Liver (tissue), 9 donors: ENCODE measurements around the gene SNAI3. TPM values are rescaled to one million over a fixed set of nuclear protein-coding genes. Genes with fewer than 3 reads are reported as not detected.

Experiments
- DNase-seq: peaks from one replicate; pipeline ENCODE4 v3.0.0-alpha.2; 2017; ENCODE audit warnings: low spot score
- H3K27ac ChIP-seq, 2 donors: one replicate each; pipeline ENCODE4 v1.7.0; 2013; ENCODE audit warnings: inconsistent platforms in 2 of 2, low read length in 2 of 2, control low read depth in 1 of 2, low read depth in 1 of 2, mild to moderate bottlenecking in 1 of 2
- H3K27me3 ChIP-seq, 4 donors: one replicate each; pipeline versions ENCODE4 v1.6.1 to v1.7.0; 2013; ENCODE audit warnings: low read length in 3 of 4, inconsistent platforms in 1 of 4, mild to moderate bottlenecking in 1 of 4, moderate library complexity in 1 of 4; ENCODE audit not compliant: control insufficient read depth in 4 of 4, insufficient read depth in 4 of 4
- H3K36me3 ChIP-seq, 4 donors: one replicate each; pipeline versions ENCODE4 v1.6.1 to v1.7.0; 2013; ENCODE audit warnings: low read length in 3 of 4, mild to moderate bottlenecking in 3 of 4, low read depth in 1 of 4, moderate library complexity in 1 of 4; ENCODE audit not compliant: control insufficient read depth in 4 of 4, insufficient read depth in 3 of 4
- H3K4me1 ChIP-seq, 4 donors: one replicate each; pipeline versions ENCODE4 v1.6.1 to v1.7.0; 2013; ENCODE audit warnings: low read length in 3 of 4, mild to moderate bottlenecking in 3 of 4, moderate library complexity in 1 of 4; ENCODE audit not compliant: control insufficient read depth in 4 of 4, insufficient read depth in 4 of 4
- H3K4me3 ChIP-seq, 3 donors: one replicate each; pipeline versions ENCODE4 v1.6.1 to v1.7.0; 2013; ENCODE audit warnings: low read length in 3 of 3, control low read depth in 1 of 3, low read depth in 1 of 3, mild to moderate bottlenecking in 1 of 3
- H3K9ac ChIP-seq, 2 donors: one replicate each; pipeline ENCODE4 v1.7.0; 2013; ENCODE audit warnings: low read length in 2 of 2, mild to moderate bottlenecking in 2 of 2, moderate library complexity in 2 of 2, control low read depth in 1 of 2, low read depth in 1 of 2
- H3K9me3 ChIP-seq, 4 donors: one replicate each; pipeline versions ENCODE4 v1.6.1 to v1.7.0; 2013; ENCODE audit warnings: low read length in 3 of 4; ENCODE audit not compliant: control insufficient read depth in 4 of 4
- ATF3 ChIP-seq: IDR thresholded peaks from 2 replicates; pipeline ENCODE4 v1.6.1; 2016; ENCODE audit warnings: antibody characterized with exemption
- CTCF ChIP-seq: fragments of 150-350 bp; IDR thresholded peaks from 2 replicates; pipeline ENCODE4 v1.5.1; 2017; ENCODE audit warnings: improper control_type of control experiment, low read depth, low read length; ENCODE audit not compliant: missing input control
- EGR1 ChIP-seq, 2 donors: IDR thresholded peaks; 2 replicates each; pipeline ENCODE4 v1.6.1; 2016 to 2018; ENCODE audit warnings: antibody characterized with exemption in 2 of 2, low read depth in 2 of 2
- FOXA1 ChIP-seq: IDR thresholded peaks from 2 replicates; pipeline ENCODE4 v1.6.1; 2016; ENCODE audit warnings: antibody characterized with exemption
- FOXA2 ChIP-seq: IDR thresholded peaks from 2 replicates; pipeline ENCODE4 v1.6.1; 2016; ENCODE audit warnings: antibody characterized with exemption
- GABPA ChIP-seq, 2 donors: IDR thresholded peaks in 1 of 2; conservative IDR thresholded peaks in 1 of 2; 2 replicates each; pipeline ENCODE4 v1.6.1; 2016; ENCODE audit warnings: antibody characterized with exemption in 2 of 2, mild to moderate bottlenecking in 1 of 2, moderate library complexity in 1 of 2
- HNF4A ChIP-seq, 2 donors: conservative IDR thresholded peaks; 2 replicates each; pipeline ENCODE4 v1.6.1; 2016; ENCODE audit warnings: antibody characterized with exemption in 2 of 2, mild to moderate bottlenecking in 2 of 2
- HNF4G ChIP-seq: IDR thresholded peaks from 2 replicates; pipeline ENCODE4 v1.6.1; 2016; ENCODE audit warnings: antibody characterized with exemption
- JUND ChIP-seq, 2 donors: IDR thresholded peaks; 2 replicates each; pipeline ENCODE4 v1.6.1; 2016; ENCODE audit warnings: antibody characterized with exemption in 2 of 2
- MAX ChIP-seq: IDR thresholded peaks from 2 replicates; pipeline ENCODE4 v1.6.1; 2016; ENCODE audit warnings: antibody characterized with exemption
- NR2F2 ChIP-seq: IDR thresholded peaks from 2 replicates; pipeline ENCODE4 v1.6.1; 2016; ENCODE audit warnings: antibody characterized with exemption
- RAD21 ChIP-seq, 2 donors: IDR thresholded peaks; 2 replicates each; pipeline ENCODE4 v1.6.1; 2016; ENCODE audit warnings: antibody characterized with exemption in 2 of 2, mild to moderate bottlenecking in 2 of 2
- REST ChIP-seq: IDR thresholded peaks from 2 replicates; pipeline ENCODE4 v1.6.1; 2016; ENCODE audit warnings: antibody characterized with exemption, mild to moderate bottlenecking
- RXRA ChIP-seq, 2 donors: IDR thresholded peaks; 2 replicates each; pipeline ENCODE4 v1.6.1; 2017 to 2018; ENCODE audit warnings: antibody characterized with exemption in 2 of 2, mild to moderate bottlenecking in 1 of 2
- SP1 ChIP-seq: IDR thresholded peaks from 2 replicates; pipeline ENCODE4 v1.6.1; 2018; ENCODE audit warnings: antibody characterized with exemption, mild to moderate bottlenecking
- TAF1 ChIP-seq: conservative IDR thresholded peaks from 2 replicates; pipeline ENCODE4 v1.6.1; 2016; ENCODE audit warnings: antibody characterized with exemption, mild to moderate bottlenecking
- YY1 ChIP-seq: IDR thresholded peaks from 2 replicates; pipeline ENCODE4 v1.6.1; 2016; ENCODE audit warnings: antibody characterized with exemption, mild to moderate bottlenecking
- ZBTB33 ChIP-seq: IDR thresholded peaks from 2 replicates; pipeline ENCODE4 v1.6.1; 2016; ENCODE audit warnings: antibody characterized with exemption
- WGBS: extraction: QIAGEN DNeasy Blood & Tissue Kit; methylation state at CpG from one replicate; pipeline ENCODE4 v1.1.7; 2013; 5-methylcytosine and 5-hydroxymethylcytosine counted together
- polyA plus RNA-seq, 2 donors: library from polyadenylated mRNA; stranded (reverse) in 1 of 2; unstranded in 1 of 2; fragments of 200-250 nt in 1 of 2; fragments of >200 nt in 1 of 2; fragmentation: Nextera tagmentation in 1 of 2; extraction: Ambion mirVana in 1 of 2; gene quantifications; one replicate each; pipeline versions ENCODE4 v1.2.1 to v1.2.3, GENCODE V29; 2013 to 2015
- total RNA-seq, 2 donors: library from RNA; depleted of rRNA; stranded (reverse); fragments of >200 nt; gene quantifications; one replicate each; pipeline ENCODE4 v1.2.3, GENCODE V29; 2014
- donor health status: healthy.
- donor health status: healthy.
- donor health status: healthy.
- donor health status: healthy.
- donor health status: healthy.

SNAI3 gene
- total and polyA plus RNA-seq, 4 donors = 0.05 to 0.48 (median 0.20) TPM

- Histone ChIP-seq H3K4me1 (no peaks in the 10 kb centered on the region), H3K36me3 (peaks cover 19 to 69% (median 22%) of the 10 kb centered on the region in 4 donors), H3K9me3 (no peaks in the 10 kb centered on the region), H3K9ac (no peak overlapping the region), H3K27me3 (no peaks in the 10 kb centered on the region), H3K27ac (no peak overlapping the region), H3K4me3 (no peak overlapping the region)
- 93% methylated on average over 57 of the region's 57 CpGs for WGBS
- DNase-seq = no peak
- TF ChIP-seq SP1 = no peak
- TF ChIP-seq RXRA (IDR thresholded peaks at IDR 0.05) = no peak
- no peak for TF ChIP-seq RAD21 (IDR thresholded peaks at IDR 0.05)
- TF ChIP-seq ATF3 = no peak
- TF ChIP-seq YY1 = no peak
- TF ChIP-seq HNF4A (conservative IDR thresholded peaks at IDR 0.05) = no peak
- TF ChIP-seq HNF4G = no peak
- no peak for TF ChIP-seq FOXA1
- no peak for TF ChIP-seq MAX
- TF ChIP-seq GABPA (IDR thresholded peaks at IDR 0.05 in 1 of 2, conservative IDR thresholded peaks at IDR 0.05 in 1 of 2) = no peak
- TF ChIP-seq TAF1 = no peak
- TF ChIP-seq JUND (IDR thresholded peaks at IDR 0.05) = no peak
- TF ChIP-seq FOXA2 = no peak
- TF ChIP-seq NR2F2 = no peak
- TF ChIP-seq EGR1 (IDR thresholded peaks at IDR 0.05; ENCODE audit: low read depth in 2 of 2) = no peak
- no peak for TF ChIP-seq ZBTB33
- no peak for TF ChIP-seq CTCF
- TF ChIP-seq REST = no peak
Observed at GRCh38 chr16:88715312-88716190, 29.2 kb upstream of the SNAI3 start.
